Measurements from ENCODE around the gene GJB2. TPM values are rescaled to one million over a fixed set of nuclear protein-coding genes. Genes with fewer than 3 reads are reported as not detected.
A peak's percentile ranks its signal among the peaks of the same experiment; 100 is the strongest.

GJB2 gene
- total RNA-seq, 2 donors from 2014 or later: 1.5 to 2.7 TPM

DNA sequence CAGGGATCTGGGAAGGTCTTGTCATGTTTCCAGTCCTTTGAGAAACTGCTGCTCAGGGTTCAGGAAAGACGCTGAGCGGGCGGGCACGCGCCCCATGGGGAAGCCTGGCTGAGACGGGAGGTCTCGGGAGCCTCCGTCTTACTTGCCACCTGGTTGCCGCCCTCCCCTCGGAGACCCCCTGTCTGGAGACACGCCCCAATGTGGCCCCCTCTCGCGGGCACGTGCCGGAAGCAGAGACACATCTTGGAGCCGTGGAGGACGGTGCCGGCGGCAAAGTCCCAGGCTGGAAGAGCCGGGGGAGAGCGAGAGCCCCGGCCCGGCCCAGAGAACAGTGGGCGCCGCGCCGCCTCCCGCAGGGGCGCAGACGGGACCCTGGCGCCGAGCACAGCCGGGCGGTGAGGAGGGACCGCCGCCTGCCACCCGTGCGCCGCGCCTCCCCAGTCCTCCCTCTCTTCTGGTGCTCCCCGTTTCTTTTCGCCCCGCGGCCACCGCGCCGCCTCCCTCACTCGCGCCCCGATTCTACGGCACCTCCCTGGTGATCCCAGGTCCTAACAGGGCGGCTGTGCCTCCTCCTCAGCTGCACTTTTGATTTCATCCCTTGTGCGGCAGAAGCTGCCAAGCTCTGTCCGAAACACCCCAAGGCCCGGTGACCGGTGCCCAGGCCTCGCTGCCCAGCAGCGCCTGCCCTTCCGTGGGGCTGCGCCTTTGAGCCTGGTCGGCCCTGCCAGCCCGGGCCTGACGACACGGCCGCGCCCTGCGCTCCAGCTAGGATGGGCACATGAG lies 15.5 kb downstream of the GJB2 start:
- Mint-ChIP-seq H3K27ac (no peak overlapping the region), H3K36me3 (no peaks in the 10 kb centered on the region), H3K9me3 (no peaks in the 10 kb centered on the region)
- DNase-seq (ENCODE audit: low spot score in 2 of 2): no peak
- ATAC-seq: no peak

- Mint-ChIP-seq H3K27ac (no peak overlapping the region), H3K9me3 (no peaks in the 10 kb centered on the region), H3K36me3 (no peaks in the 10 kb centered on the region)
- DNase-seq (ENCODE audit: low spot score in 2 of 2): no peak
- ATAC-seq: no peak
Observed at GRCh38 chr13:20175907-20176652, 16.7 kb downstream of the GJB2 start.

DNA sequence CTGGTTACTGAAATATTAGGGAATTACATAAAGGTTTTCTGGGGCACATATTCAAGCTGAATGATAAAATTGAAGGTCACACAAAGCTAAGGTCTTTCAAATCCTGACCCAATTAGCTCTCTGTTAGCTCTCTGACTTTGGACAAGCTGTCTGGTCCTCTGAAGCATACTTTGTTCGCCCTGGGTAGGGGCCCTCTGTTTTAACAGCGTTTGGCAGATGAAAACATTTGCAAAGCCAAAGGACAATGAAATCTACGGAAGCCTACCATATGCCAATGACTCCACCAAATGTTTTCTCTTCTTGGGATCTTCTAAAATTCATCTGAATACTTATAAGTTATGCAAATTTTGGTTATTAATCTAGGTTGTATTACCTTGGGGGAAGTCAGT lies 17.3 kb downstream of the GJB2 start:
- Mint-ChIP-seq H3K27ac (no peak overlapping the region), H3K9me3 (no peaks in the 10 kb centered on the region), H3K36me3 (no peaks in the 10 kb centered on the region)
- ATAC-seq: no peak
- no peak for DNase-seq (ENCODE audit: low spot score in 2 of 2)

GRCh38 chr13:20174656-20175405 lies 17.9 kb downstream of the GJB2 start:
- ATAC-seq (peak; percentile 94 to 97), DNase-seq (ENCODE audit: low spot score in 2 of 2) (peak; percentile 47 to 76)
- no peaks in the 10 kb centered on the region for H3K36me3 Mint-ChIP-seq
- peak overlapping the region in 1 of 2 donors; percentile 81 for H3K27ac Mint-ChIP-seq
- no peaks in the 10 kb centered on the region for H3K9me3 Mint-ChIP-seq

- no peak overlapping the region for H3K27ac Mint-ChIP-seq
- no peaks in the 10 kb centered on the region for H3K36me3 Mint-ChIP-seq
- no peaks in the 10 kb centered on the region for H3K9me3 Mint-ChIP-seq
- ATAC-seq (no peak), DNase-seq (ENCODE audit: low spot score in 2 of 2) (no peak)
Observed at GRCh38 chr13:20173116-20173746, 19.5 kb downstream of the GJB2 start.

DNA sequence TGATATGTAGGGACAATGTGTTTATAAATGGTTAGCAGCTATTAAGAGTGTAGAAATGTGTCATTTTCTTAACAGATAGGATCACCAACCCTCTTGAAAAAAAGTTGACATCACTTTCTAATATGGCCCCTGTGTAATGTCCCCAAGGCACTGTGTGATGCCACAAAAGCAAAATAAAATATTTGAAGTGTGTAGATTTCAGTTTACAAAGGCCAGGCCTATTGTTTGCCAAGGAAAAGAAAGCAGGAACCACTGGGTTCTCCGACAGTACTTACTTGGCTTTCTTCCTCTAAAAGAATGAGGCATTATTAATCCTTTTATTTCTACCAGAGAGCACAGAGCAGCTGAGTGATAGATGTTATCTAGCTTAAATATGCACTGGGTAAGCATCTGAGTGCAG lies 21.4 kb downstream of the GJB2 start:
- Mint-ChIP-seq H3K36me3 (no peaks in the 10 kb centered on the region), H3K9me3 (no peaks in the 10 kb centered on the region), H3K27ac (no peak overlapping the region)
- DNase-seq (ENCODE audit: low spot score in 2 of 2) (no peak), ATAC-seq (no peak)

GRCh38 chr13:20170921-20171320 lies 21.8 kb downstream of the GJB2 start:
- ATAC-seq (no peak), DNase-seq (ENCODE audit: low spot score in 2 of 2) (no peak)
- H3K36me3 Mint-ChIP-seq: no peaks in the 10 kb centered on the region
- no peaks in the 10 kb centered on the region for H3K9me3 Mint-ChIP-seq
- H3K27ac Mint-ChIP-seq: no peak overlapping the region

- Mint-ChIP-seq H3K27ac (no peak overlapping the region), H3K36me3 (no peaks in the 10 kb centered on the region), H3K9me3 (no peaks in the 10 kb centered on the region)
- DNase-seq (ENCODE audit: low spot score in 2 of 2): no peak
- ATAC-seq: no peak
Observed at GRCh38 chr13:20168396-20168795, 24.3 kb downstream of the GJB2 start.

- no peak for DNase-seq (ENCODE audit: low spot score in 2 of 2)
- H3K9me3 Mint-ChIP-seq: no peaks in the 10 kb centered on the region
- no peak overlapping the region for H3K27ac Mint-ChIP-seq
- no peak for ATAC-seq
- H3K36me3 Mint-ChIP-seq: no peaks in the 10 kb centered on the region
Observed at GRCh38 chr13:20165417-20166257, 27.1 kb downstream of the GJB2 start.

- Mint-ChIP-seq H3K27ac (no peak overlapping the region), H3K9me3 (no peaks in the 10 kb centered on the region), H3K36me3 (peaks cover 0 to 4% of the 10 kb centered on the region in 2 donors)
- no peak for ATAC-seq
- no peak for DNase-seq (ENCODE audit: low spot score in 2 of 2)
Observed at GRCh38 chr13:20161951-20162300, 30.8 kb downstream of the GJB2 start.

DNA sequence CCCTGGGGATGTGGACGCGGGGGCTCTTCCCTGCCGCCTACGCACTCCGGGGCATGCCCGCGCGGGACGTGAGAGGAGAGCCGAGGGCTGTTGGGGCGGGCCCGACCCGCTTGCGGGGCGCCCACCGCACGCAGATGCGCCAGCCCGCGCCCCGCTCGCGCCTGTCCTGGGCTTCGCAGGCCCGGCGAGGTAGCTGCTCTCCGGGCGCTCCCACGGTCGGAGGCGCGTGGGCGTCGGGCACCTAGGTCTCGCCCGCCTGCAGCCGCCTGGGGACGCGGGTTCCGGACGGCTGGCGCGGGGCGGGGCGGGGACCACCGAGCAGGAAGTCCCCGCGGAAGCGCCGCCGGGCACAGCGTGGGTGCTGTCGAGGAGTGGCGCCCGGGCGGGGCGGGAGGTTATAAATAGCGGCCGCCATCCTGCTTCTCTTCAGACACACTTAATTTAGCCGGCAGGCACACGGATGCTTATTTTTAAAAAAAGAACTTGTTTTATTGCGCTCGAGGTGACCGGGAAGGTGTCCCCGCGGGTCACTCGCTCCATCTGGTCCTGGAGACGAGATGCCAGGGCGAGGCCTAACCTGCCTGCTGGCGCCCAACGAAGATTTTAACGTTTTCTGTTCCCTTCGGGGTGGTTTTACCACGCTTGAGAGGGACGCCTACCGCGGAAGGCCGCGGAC lies 31.3 kb downstream of the GJB2 start:
- Mint-ChIP-seq H3K36me3 (peaks cover 0 to 4% of the 10 kb centered on the region in 2 donors), H3K27ac (no peak overlapping the region), H3K9me3 (no peaks in the 10 kb centered on the region)
- DNase-seq (ENCODE audit: low spot score in 2 of 2): peak in 1 of 2 donors; percentile 46
- peak; percentile 65 to 66 for ATAC-seq

- ATAC-seq: peak; percentile 69 to 73
- DNase-seq (ENCODE audit: low spot score in 2 of 2): peak in 1 of 2 donors; percentile 56
- peaks cover 0 to 4% of the 10 kb centered on the region in 2 donors for H3K36me3 Mint-ChIP-seq
- no peaks in the 10 kb centered on the region for H3K9me3 Mint-ChIP-seq
- no peak within 1 kb of the TSS for H3K27ac Mint-ChIP-seq
Observed at GRCh38 chr13:20160306-20161274, 32.1 kb downstream of the GJB2 start, which contains the start of gene GJA3. GJA3 (minus strand) TSS chr13:20161052; CDS start chr13:20143288, 17,764 bp downstream.

- no peaks in the 10 kb centered on the region for H3K9me3 Mint-ChIP-seq
- ATAC-seq: no peak
- no peak for DNase-seq (ENCODE audit: low spot score in 2 of 2)
- H3K27ac Mint-ChIP-seq: no peak overlapping the region
- H3K36me3 Mint-ChIP-seq: peaks cover 0 to 4% of the 10 kb centered on the region in 2 donors
Observed at GRCh38 chr13:20159646-20160305, 33.0 kb downstream of the GJB2 start.

- H3K36me3 Mint-ChIP-seq: peaks cover 0 to 4% of the 10 kb centered on the region in 2 donors
- H3K9me3 Mint-ChIP-seq: no peaks in the 10 kb centered on the region
- ATAC-seq (no peak), DNase-seq (ENCODE audit: low spot score in 2 of 2) (no peak)
- no peak overlapping the region for H3K27ac Mint-ChIP-seq
Observed at GRCh38 chr13:20157151-20157796, 35.5 kb downstream of the GJB2 start.
